Globus pallidus (tissue), 1 donor: ENCODE measurements around the gene PDLIM7.

Experiments
- DNase-seq: peaks from one replicate; pipeline ENCODE4 v3.0.0-alpha.2; 2015; ENCODE audit warnings: low spot score

The PDLIM7 gene

DNA sequence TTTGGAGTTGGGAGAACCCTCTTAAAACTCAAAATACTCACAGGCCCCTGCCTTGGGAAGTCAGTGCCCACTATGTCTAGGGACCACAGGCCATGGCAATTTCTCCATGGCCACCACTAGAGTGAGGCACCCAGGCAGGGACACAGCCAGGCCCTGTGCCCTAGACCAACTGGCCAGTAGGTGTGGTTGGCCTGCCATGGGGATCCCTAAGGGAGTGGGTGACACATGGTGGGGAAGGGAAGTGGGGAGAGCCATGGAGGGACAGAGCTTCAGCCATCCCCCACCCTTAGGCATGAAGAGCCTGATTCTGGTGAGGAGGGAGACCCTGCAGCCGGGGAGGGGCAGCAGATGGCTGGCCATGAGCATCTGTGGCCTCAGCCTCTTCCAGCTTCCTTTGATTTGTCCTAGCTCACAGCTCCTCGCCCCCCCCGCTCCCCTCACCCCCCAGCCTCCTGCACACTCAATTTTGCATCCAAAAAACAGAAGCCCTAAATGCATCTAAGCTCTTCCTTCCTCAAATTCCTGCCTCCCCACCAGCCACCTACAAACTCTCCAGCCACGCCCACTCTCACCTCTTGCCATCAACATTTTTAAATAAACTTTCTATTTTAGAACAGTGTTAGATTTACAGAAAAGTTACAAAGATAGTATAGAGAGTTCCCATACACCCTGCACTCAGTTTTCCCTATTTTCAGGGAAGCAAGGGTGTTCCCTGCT, 22.4 kb downstream of the PDLIM7 start:
- no peak for DNase-seq

- no peak for DNase-seq
These were observed 23.4 kb downstream of the PDLIM7 start for GRCh38 chr5:177474002-177474476.

DNA sequence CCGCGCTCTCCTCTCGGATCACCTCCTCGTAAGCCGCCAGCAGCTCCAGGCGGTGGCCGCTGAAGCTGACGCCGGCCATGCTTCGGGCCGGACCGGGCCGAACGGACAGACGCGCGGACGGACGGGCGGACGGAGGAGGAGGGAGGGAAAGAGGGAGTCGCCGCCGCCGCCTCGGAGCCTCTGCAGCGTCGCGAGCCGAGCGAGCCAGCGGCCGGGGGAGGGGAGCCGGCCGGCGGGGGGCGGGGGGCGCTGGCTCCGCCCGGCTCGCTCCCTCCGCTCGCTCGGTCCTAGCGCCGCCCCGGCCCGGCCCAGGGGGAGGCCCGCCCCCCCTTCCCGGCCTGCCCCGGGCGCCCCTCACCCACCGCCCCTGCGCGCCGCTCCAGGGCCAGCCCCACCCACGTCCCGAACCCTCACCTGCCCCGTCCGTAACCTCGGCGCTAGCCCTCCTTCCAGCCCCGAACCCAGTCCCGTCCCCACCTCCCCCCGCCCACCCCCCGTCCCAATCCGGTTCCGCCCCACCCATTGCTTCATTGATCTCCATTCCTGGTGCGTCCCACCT, 23.9 kb downstream of the PDLIM7 start, which contains the start of gene DBN1:
TSS of gene DBN1 (minus strand) at position 192 of the 559 bp plus-strand sequence. CDS start at position 79, 113 bp downstream.
- no peak for DNase-seq

DNA sequence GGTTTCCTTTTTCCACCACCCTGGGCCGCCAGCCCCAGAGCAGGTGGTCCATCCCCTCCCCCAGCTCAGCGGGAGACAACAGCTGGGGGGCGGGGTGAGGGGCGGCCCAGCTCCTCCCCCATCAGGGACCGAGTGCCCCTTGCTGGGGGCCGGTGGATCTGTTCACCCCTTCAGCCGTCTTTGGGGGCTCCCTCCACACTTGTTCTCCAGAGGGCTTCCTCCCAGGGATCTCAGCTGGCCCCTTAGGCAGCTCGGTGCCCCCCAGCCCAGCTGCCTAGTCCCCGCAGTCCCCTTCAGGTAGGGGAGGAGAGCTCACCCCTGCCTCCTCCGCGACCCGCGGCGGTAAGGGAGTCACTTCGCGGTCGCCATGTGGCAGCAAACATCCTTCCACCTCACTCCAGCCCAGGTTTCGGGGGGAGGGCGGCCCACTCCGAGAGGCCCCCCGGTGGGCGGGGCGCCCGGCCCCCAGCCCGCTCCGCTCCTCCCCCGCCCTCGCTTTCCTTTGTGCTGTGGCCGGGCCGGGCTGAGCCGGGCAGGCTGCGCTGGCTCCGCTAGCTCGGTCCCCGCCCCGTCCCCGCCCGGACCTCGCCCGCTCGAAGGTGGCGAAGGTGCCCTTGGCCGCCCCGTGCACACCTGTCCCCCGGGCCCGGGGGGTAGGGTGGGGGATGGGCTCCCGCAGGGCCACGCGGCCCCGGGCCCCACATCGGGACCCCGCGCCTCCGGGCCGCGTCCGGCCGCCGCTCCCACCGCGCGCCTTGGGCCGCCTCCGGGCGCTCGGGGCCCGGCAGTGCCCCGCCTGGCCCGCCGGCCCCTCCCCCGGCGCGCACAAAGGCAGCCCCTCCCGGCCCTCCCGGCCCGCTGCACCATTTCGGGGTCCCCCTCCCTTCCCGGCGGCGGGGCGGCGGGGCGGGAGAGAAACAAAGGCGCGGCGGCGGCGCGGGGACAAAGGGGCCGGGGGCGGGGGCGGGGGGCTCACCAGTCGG, 24.7 kb downstream of the PDLIM7 start:
- DNase-seq: no peak

DNA sequence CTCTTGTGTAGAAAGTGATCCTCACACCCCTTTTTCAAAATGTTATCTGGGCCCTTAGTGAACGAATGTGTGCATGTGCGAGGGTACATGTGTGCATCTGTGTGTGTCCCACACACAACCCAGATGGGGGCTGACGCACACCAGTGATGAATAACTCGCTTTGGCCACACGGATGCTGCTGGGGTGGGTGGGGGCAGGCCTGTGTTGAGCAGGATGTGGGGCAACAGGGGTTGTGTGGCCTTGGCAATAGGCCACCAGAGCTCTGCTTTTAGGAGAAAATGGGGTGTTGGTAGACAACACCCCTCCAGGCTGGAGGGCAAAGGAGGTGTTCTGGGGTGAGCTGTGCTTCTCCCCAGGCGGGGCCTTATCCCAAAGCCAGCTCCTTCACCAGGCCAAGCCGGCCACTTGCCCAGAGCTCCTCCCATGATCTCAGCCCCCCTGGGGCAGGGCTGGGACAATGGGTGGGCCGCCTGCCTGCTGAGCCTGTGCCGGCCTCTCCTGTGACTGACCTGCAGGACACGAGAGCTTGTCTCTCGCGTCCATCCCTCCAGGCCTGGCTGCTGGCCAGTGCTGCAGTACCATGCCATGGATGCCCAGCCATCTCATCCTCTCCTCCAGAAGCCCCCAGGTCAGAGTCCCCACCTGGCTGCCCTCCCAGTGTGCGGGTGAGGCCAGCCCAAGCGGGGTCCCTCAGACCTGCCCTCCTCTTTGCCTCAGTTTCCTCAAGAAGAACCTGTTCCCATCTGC, 25.6 kb downstream of the PDLIM7 start:
- no peak for DNase-seq

DNA sequence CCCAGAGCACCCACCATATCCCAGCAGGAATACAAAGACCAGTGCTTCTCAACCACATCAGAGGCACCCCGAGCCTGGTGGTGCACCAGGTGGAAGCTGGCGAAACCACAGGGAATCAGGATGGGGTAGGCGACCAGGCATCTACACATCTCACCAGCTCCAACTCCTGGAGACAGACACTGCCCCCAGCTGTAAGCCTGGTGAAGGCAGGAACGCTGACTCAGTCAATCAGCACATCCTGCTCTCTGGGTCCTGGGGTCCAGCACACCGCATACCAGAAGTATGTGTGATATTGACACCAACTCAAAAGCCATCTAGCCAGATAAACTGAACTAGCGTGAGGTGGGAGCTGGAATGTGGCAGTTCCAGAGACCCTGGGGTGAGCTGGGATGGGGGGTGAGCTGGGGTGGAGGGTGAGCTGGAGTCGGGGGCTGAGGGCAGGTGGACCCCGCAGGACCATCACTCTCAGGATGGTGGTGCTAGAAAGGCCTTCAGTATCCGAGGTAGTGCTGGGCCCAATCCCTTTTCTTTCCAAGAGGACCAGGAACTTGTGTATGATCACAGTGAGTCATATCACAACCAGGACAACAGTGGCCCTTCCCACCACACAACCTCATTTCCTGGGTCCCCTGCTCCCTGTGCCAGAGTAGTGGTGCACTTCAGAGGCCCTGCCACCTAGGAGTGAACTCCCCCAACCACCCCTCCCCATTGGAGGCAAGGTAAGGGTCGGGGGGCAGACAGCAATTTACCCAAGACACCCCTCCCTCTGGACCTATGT, 26.5 kb downstream of the PDLIM7 start:
- DNase-seq: no peak

- no peak for DNase-seq
These were observed 27.5 kb downstream of the PDLIM7 start for GRCh38 chr5:177469750-177470525.

- no peak for DNase-seq
These were observed 28.4 kb downstream of the PDLIM7 start for GRCh38 chr5:177468685-177469628.

- DNase-seq: no peak
These were observed 29.1 kb downstream of the PDLIM7 start for GRCh38 chr5:177468329-177468684.

GRCh38 chr5:177467436-177467835, 30.0 kb downstream of the PDLIM7 start:
- no peak for DNase-seq

- no peak for DNase-seq
These were observed 30.5 kb downstream of the PDLIM7 start for GRCh38 chr5:177466861-177467260.

- no peak for DNase-seq
These were observed 32.4 kb downstream of the PDLIM7 start for GRCh38 chr5:177465044-177465443.

DNA sequence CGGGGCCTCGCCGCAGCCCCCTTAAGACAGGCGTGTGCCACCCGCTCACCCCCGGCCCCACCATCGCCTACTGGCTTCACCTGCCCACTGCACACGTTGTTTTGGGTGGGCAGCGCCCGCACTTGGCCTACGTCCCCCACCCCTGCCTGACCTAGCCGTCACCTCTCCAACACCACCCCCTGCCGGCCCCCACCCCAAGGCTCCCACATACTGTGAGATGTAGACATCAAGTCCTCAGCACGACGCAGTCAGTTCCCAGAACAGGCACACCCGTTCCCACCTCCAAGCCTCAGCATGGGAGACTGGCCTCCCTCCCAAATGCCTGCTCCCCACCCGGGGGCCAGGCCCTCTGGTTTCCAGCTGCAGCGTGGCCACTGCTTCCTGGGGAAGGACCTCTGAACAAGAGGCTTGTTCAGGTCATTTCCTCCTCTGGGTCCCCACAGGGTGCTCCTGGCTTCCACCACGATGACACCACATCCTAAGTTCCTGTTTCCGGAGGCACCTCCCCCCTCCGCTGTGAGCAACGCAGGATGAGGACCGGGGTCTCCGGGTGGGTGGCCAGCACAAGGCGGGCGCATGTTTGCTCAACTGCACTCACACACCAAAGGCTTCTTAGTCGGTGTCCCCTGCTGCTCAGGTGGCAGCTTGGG, 35.3 kb downstream of the PDLIM7 start:
- no peak for DNase-seq

- DNase-seq: no peak
These were observed 37.4 kb downstream of the PDLIM7 start for GRCh38 chr5:177459819-177460628.

DNA sequence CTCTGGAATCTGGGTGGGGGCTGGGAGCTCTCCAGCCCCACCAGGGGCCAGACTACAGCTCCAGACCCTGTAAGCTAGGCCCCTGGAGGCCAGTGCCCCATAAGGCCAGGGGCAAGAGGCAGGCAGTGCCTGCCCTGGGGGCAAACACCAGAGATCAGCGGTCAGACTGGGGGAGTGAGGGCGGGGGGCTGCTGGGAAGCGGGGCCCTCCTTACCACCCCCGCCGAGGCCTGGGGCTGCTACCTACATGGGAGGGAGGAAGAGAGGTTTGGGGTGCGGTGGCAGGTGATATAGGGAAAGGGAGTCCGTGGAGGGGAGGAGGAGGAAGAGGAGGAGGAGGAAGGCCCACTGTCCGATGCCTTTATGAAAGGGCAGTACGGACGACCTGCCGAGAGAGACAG, 38.0 kb downstream of the PDLIM7 start:
- no peak for DNase-seq

- DNase-seq: no peak
These were observed 38.5 kb downstream of the PDLIM7 start for GRCh38 chr5:177458912-177459350.

DNA sequence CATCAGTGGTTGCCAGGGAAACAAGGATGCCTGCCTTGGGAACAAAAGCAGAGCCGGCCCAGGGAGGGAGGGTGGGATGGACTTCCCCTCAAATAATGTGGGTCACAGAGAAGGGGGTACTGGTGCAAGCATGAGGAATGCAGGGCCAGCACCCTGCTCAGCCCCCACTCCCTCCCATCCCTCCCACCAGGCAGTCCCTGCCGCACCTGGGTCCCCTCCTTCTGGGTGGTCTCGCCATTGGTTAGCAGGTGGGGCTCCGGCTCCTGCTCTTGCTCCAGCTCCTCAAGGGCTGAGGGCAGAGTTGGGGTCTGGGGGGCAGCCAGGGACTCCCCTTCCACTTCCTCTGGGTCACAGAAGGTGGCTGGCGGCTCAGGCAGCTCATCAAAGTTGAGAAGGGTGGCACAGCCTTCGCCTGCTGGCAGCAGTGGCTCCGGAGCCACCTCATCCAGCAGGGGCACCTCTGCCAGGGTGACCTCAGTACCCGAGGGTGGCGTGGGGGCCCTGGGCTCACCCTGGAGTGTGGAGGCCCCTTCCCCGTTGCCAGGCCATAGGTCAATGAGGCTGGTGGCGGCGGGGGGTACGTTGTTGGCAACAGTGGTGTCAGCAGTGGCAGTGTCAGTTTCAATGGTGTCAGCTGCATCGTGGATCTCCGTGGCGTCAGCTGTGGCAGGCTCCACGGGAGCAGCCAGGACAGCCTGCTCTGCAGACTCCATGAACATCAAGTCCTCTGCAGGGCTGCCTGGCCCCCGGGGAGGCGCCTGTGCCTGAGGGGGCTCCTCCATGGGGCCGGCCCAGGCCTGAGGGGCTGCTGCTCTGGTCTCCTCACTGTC, 39.3 kb downstream of the PDLIM7 start:
- no peak for DNase-seq
